NB4 (cell line): ENCODE measurements around the gene OR51B4.

Source experiments
- POLR2A ChIP-seq: IDR thresholded peaks from 2 replicates; pipeline ENCODE4 v1.6.1; 2011; ENCODE audit warnings: mild to moderate bottlenecking; ENCODE audit not compliant: insufficient read length; ENCODE audit errors: extremely low read depth
- TF ChIP-seq, protein P1 (sequence below): IDR thresholded peaks from one replicate; pipeline ENCODE4 v1.5.1; 2012; ENCODE audit warnings: low read depth, low read length

DNA sequence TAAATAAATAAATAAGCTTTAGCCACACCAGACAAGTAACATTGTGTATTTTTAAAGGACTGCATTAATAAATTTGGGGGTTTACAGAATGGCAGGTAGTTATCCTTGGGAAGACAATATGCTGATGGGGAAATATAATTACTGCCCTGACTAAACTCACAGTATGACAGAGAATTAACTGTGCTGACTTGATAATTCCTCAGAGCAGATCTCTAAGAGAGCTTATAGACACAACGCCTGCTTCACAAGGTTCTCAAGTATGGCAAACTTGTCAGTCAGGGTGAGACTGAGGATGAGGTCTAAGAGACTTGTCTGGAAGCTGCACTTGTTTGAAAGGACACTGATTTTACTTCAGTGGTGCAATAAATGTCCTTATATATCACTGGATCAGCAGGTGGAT is 3.3 kb downstream of the OR51B4 start:
- TF ChIP-seq, protein P1, sequence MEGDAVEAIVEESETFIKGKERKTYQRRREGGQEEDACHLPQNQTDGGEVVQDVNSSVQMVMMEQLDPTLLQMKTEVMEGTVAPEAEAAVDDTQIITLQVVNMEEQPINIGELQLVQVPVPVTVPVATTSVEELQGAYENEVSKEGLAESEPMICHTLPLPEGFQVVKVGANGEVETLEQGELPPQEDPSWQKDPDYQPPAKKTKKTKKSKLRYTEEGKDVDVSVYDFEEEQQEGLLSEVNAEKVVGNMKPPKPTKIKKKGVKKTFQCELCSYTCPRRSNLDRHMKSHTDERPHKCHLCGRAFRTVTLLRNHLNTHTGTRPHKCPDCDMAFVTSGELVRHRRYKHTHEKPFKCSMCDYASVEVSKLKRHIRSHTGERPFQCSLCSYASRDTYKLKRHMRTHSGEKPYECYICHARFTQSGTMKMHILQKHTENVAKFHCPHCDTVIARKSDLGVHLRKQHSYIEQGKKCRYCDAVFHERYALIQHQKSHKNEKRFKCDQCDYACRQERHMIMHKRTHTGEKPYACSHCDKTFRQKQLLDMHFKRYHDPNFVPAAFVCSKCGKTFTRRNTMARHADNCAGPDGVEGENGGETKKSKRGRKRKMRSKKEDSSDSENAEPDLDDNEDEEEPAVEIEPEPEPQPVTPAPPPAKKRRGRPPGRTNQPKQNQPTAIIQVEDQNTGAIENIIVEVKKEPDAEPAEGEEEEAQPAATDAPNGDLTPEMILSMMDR, result no peak
- no peak for TF ChIP-seq POLR2A
